GM19328 (cell line): ENCODE data around the gene DST.

Experiments used
- ATAC-seq: cut with Tn5 transposase; IDR thresholded peaks from one replicate; pipeline ENCODE4 v1.9.1; 2021; ENCODE audit warnings: mild to moderate bottlenecking, moderate library complexity; ENCODE audit not compliant: unreplicated experiment

The DST gene

DNA sequence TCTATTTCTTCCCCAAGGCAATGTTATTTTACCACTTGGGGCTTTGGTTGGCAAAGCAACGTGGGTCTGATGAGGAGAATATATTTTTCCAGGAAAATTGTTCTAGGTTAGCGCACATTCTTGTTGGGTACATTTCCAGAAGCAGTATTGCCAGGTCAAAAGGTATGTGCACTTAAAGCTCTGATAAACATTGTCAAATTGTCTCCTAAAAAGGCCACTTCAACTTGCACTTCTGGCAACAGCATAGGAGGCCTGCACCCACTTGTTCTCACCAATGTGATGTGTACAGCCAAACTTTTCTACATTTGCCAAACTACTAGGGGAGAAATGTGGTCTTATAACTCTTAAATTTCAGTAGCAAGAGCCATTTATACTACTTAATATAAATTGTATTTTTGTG lies 197.8 kb downstream of the DST start:
- ATAC-seq = no peak

DNA sequence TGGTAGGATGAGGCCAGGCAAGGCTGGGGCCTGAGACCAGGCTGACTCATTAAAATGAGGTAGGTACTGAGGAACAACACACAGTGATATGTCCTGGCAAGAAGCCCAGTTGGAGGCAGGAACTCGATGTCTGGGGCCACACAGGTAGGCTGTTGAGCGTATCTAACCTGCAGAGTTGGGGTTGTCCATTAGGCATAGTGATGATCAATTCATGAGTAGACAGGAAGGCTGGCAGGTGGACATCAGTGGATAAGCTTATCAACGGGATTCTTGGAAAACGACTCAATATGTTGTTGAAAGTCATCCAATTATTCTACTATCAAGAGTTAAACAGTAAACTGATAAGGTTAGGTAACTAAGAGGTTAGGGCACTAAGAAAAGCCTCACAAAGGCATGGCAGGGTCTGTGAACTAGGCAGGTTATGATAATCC lies 202.1 kb downstream of the DST start:
- ATAC-seq = no peak

DNA sequence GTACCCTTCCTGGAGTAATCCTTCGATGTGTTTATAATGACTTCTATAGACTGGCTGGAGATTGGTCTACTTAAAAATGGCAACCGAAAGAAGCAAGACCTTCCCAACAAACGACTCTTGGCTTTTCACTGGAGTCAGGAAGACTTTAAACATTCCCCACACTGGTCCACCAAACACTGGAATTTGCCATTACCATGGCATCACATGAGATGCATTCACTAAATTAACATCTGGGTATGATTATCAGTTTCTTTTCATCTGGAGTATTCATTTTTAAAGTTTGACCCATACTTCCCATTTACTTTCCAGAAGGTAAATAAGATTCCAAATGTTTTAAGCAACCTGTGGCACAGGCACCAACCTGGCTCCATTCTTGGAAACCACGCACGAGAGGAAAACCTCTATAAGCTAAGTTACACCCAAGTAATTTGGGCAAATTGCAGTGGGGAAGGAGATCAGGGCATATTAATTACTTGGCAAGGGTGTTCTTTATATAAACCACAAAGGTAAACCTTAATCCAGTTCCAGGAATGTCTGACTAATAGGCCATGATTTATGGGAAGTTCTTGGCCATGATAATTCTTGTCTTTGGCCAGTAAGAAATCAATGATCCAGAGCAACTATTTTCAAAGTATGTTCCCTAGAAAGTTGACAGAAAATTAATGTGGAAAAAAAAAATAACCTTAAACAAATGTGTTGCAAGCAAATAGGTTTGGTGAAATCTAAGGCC lies 205.4 kb downstream of the DST start:
- ATAC-seq = no peak

DNA sequence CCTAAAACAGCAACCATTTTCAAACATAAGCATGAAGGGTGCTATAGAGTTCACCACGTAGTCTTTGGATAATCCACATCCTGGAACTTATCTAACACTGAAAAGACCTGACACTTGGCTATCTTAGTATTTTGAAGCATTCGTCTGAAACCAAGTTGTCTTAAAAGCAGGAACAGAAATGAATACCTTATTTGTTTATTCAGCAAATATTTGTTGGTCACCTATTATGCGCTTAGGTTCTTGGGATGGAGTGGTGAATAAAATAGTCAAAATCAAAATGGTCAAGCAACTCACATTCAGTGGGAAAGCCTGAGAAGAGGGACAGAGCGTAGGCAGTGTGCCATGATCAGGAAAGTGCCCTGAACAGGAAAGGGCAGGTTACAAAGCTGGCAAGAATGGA lies 206.9 kb downstream of the DST start:
- ATAC-seq = no peak

DNA sequence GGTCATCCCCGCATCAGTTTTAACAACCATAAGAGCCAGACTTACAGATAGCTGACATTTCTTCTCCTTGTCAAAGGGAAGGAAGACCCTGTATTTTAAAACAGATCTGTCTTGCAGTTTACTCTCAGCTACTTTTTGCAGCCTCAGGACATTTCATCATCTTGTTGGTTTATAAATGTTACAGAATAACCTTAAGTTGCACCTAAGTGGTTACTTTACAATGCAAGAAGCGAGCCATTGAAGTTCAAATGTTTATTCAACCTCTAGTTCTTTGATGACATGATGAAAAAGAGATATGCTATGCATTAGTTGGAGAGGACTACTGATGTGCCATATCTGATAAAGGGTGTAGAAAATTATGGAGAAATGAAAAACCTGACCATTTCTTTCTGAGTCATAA lies 207.4 kb downstream of the DST start:
- no peak for ATAC-seq

DNA sequence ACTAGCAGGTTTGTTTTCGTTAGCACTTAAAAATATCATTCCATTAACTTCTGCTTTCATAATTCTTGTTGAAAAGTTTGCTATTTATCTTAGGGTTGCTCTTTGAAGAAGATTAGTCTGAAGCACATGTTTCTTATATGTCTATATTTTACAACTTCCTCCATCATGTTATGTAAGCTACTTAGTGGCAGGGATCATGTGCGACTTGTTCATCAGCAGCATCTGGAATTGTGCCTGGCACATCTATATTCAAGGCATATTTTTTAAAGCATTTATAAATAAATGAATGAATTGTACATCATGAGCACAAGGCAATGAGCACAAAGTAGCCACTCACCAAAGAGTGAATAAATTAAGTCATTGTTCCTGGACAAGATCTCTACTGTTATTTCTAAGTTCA lies 208.1 kb downstream of the DST start:
- no peak for ATAC-seq

DNA sequence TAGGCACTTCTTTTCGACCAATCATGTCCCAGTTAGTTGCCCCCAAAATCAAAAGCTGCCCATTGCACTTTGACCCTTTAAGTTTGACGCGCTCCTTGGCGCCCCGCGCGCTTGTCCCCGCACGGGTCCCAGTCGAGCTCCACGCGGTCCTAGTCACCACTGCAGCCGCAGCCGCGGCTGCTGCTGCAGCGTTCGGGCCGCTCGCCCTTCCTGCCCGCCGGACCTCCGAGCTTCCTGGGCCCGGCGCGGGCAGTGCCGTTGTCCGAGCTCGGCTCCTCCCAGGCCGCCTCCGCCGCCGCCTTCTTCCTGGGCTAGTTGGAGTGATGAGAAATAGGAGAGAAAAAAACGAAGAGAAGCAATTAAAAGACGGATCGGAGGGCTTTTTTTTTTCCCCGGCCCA lies 209.6 kb downstream of the DST start:
- no peak for ATAC-seq

DNA sequence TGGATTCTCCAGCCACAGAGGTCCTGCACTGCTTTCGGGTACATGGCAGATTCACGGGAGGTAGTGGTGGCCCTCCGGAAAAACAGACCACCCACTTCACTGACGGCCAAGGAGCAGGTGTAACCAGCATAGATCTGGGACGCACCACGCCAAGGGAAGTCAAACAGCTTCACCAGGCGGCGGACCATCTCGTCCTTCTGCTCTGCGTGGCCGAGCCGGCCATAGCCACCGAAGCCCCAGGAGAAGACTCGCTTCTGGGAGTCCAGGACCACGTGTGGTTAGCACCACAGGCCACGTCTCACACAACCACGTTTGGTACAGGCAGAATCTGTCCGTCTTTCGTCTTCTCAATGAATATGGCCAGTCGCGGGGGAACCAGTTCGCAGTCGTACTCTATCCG lies 210.5 kb downstream of the DST start:
- no peak for ATAC-seq

DNA sequence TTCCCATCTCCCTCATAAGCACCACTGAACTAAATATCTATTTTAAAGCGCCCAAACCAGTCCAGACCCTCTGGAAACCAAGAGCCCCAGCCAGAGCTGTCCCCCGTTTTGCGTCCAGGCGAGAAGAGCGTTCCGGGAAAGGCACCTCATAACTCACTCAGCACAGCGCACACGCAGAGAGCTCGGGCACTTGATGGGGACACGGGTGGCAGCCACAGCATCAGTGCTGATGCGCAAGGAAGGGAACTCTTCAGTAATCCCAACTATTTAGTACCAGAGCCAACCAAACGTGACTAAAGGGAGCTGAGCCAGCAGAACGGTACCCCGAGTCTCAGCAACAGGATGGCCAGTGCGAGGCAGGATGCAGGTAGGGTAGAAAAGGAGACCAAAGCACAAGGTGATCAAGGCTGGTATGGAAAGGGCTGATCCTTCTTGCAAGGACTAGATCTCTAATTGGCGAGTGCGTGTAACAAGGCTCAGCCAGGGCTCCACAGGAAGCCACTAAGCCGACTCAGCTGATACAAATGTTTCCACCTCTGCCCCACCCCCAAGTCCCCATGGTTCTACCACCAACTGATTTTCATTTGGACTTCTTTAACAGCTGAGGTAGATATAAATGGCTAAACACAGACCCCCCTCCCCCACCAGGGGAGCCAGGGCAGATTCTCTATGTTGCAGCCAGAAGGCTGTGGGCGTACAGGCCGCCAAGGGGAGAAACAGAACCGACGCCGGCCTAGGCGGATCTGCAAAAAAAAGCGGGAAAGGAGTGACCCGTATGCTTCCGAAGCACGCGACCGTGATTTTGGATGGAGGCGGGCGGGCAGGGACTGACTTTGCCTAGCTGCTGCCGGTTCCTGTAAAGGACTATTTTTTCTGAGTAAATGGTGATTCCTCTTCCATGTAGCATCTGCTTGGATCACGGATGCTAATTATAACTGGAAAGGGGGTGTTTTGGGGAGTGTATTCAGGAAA lies 211.8 kb downstream of the DST start:
- no peak for ATAC-seq

DNA sequence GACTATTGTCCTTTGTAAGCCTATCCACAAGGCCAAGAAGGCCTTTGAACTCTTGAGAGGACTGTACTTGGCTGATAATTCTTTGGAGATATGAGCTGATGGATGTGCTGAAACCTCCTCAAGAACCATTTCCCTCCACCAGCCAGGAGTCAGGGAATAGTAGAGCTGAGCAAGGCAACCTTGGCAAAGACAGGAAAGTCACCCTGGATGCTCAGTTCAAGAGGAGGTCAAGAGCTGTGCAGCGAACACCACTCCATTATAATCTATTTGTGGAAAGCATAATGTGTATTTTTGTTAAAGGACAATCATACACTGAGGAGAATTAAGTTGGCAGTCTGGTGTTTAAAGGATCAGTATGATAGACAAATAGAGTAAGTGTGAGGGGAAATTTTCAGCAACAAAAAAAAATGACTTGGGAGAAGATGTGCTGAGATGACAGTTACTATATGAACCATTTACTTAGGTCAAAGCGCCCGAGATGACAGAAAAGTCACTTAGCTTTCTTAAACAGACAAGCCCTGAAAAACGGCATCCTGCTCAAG lies 218.1 kb downstream of the DST start:
- ATAC-seq = no peak

DNA sequence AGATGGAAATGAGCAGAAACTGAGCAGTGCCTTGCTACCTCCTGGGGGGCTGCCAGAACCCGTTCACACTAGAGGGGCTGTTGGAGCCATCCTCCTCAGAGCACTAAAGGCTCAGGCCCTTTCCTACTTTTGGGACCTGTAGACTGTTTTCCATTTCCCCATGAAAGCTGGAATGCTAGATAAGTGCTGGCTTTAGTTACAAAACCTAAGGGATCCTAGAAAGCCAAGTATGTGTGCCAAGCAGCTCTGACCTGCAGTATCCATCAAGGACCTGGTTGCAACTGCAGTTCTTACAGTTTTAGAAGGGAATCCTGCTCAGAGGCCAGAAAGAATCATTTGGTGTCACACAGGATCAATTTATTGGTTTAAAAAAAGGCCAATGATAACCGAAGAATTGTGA lies 218.6 kb downstream of the DST start:
- ATAC-seq = no peak

DNA sequence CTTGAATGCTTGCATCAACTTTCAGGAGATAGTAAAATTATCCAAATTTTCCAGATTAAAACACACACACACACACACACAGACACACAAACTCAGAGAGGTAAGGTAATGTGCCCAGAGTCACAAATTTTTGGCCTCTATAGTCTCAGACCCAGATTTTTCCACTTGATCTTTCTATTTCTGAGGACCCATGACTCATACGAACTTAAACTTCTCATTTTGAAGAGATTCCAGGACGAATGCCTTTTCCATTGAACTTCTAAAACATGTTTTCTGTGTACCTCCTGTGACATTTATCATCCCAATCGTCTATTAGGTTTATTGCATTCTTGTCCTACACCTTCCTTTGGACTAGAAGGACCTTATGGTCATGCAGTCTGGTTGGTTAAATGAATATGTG lies 222.4 kb downstream of the DST start:
- ATAC-seq = no peak

DNA sequence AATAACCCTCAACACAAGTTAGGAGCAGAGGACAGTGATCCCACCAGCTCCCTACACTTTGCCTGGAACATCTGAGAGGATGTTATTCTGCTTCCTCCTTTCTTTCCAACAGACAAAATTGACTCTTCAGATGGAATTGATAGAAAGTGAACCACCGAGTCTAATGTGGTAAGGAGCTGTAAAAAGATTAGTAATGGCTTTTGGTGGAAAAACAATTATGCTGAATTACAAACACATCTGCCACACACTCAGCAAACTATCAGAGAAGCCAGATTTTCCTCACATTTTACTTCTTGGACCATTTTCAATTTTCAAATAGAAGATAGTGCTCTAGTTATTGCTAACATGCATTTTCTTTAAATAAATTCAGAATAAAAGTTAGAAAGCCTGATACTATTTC lies 223.5 kb downstream of the DST start:
- ATAC-seq = no peak

DNA sequence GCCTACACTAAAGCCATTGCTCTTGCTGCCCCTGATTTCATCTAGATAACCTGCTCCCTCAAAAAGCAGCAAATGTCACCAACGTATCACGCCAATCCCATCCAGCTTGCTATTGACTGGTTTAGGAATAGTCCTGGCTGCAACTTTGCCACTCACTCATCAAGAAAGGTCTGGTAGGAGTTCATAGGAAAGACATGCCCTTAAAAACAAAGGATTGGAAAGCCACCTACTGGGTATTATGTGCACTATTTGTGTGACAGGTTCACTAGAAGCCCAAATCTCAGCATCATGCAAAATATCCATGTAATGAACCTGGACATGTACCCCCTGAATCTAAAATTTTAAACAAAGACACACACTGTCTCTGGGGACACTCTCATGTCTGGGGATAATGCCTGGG lies 224.9 kb downstream of the DST start:
- ATAC-seq = no peak

DNA sequence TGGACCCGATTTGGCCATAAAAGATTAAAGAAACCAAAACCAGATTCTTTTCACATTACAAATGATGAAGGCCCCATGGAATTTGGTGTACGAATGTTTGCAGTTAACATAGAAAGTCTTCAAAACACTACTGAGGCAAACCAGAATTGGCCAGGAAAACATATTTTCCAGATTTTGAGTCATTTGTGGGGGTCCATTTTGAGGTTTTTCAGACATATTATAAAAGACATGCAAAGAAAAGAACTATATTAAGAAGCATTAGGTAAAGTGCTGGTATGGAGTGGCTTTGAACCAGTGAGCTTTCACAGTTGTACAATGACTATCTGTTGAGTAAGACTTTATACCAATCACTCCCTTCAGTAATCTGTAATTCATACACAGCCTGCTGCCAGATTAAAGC lies 226.4 kb downstream of the DST start:
- ATAC-seq = no peak

DNA sequence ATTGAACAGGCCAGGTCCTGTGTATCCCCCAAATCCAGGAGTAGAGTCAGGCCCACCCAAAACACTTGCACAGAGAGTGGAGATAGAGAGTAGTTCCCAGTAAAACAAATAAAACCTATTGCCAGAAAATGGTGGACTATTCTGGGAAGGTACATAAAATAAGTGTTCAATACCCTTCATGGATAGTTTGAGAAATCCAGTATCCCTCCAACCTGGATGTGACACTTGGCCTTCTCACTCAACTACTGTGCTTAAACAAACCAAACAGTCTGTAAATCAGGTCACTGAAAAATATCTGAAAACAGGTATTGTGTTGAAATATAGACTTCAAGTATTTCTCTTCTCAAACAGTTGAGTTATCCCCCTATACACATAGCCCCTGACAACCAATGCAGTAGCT lies 233.7 kb downstream of the DST start:
- no peak for ATAC-seq
